Pulmonary artery endothelial cell (primary cell): ENCODE data around the gene RFC3. TPM values are rescaled to one million over a fixed set of nuclear protein-coding genes. Genes with fewer than 3 reads are reported as not detected.
A peak's percentile ranks its signal among the peaks of the same experiment; 100 is the strongest.
"Not testable (repeated sequence)": the region's sequence is repeated elsewhere in the genome, so short reads cannot be mapped to it uniquely, and the experiment has no call there.

Experiments used
- DNase-seq: peaks from one replicate; pipeline ENCODE4 v3.0.0-alpha.2; 2011; ENCODE audit warnings: low read depth, low spot score
- total RNA-seq: library from RNA; depleted of rRNA; stranded (reverse); fragments of >200 nt; gene quantifications from 2 replicates; pipeline ENCODE4 v1.2.3, GENCODE V29; 2014

The RFC3 gene
- 16.2 and 19.3 TPM in 2 replicates for total RNA-seq

- DNase-seq: peak; percentile 82
Observed at GRCh38 chr13:33817901-33818706, at the start of gene RFC3. RFC3 (plus strand) TSS chr13:33818149; CDS start chr13:33818179, 30 bp downstream.

GRCh38 chr13:33771296-33771695, 46.7 kb upstream of the RFC3 start:
- no peak for DNase-seq

DNA sequence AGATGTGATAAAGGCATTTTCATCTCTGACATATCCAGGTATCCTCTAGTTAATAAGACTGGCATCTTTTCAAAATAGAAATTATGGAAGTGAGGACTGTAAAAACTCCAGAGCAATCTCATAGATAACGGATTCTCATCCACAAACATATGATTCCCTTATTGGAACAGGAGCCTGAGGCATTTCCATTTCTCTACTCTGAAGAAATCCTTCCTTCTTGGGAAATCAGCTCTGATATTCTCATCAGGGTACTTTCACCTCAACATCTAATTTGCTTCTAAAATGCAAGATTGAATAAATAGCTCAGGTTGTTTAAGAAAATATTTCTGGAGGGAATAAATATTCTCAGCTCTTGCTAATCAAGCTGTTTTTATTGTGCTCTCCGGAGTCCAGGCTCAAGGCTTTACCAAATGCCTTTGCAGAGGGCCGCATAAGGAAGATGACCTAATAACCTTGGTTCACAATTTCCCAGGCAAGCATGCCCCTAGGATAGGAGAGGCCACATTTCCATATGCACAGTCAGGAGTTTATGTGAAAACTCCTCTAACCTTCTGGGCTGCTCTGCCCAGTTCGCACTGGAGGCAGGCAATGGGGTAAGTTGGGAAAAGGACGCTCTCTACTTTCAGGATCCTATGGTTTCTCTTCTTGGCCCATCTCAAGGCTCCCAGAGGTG, 44.0 kb upstream of the RFC3 start:
- no peak for DNase-seq

- DNase-seq: no peak
Observed at GRCh38 chr13:33775339-33776108, 42.4 kb upstream of the RFC3 start.

GRCh38 chr13:33776239-33776881, 41.6 kb upstream of the RFC3 start:
- no peak for DNase-seq

GRCh38 chr13:33782631-33783030, 35.3 kb upstream of the RFC3 start:
- DNase-seq: no peak

GRCh38 chr13:33783212-33783611, 34.7 kb upstream of the RFC3 start:
- DNase-seq: not testable (repeated sequence)

DNA sequence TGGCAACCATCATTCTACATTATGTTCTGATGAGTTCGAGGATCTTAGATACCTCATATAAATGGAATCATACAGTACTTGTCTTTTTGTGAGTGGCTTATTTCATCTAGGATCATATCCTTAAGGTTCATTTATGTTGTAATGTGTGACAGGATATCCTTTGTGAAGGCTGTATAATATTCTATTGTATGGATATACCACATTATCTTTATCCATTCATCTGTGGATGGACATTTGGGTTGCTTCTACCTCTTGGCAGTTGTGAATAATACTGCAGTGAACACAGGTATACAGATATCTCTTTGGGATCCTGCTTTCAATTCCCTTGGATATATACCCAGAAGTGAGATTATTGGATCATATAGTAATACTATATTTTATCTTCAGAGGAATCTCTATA, 33.2 kb upstream of the RFC3 start:
- DNase-seq: no peak

GRCh38 chr13:33785384-33785783, 32.6 kb upstream of the RFC3 start:
- DNase-seq: no peak

DNA sequence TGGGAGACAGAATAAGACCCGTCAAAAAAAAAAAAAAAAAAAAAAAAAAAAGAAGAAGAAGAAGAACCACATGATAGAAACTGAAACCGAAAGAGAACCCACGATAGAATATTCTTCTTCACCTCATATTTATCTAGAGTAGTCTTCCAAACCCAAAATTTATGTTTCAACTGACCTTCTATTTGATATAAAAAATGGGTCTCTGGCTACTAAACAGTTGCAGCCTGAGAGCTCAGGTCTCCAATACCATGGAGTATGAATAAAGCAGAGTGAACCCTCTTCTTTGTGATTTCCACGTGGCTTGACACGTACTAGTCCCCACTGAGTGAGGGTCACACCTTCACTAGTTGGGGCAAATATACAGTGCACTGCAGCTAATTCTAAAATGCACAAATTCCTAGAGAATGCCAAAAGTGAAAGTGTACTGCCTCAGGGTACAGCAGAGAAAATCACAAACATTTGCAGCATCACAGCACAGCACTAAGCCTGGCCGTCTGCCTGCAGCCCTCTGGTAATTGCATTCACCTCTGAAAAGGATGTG, 30.8 kb upstream of the RFC3 start:
- DNase-seq: no peak

GRCh38 chr13:33789066-33789606, 28.8 kb upstream of the RFC3 start:
- no peak for DNase-seq

DNA sequence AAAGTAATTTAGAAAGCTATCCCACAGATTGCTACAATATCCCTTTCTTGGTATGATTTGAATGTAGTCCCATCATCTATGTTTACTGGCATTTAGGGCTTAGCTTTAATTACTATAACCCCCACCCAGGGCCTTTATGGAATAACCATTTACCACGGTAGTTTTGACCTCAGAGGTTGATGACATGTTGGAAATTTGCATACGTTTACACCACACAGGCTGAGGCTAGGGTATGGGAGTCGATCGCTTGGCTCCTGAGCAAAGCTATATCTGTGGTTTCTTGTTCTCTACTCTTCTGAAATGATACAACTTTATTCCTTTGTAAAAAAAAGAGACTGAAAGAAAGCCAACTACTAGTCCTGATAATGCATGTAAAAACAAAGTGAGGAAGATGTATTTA, 28.2 kb upstream of the RFC3 start:
- no peak for DNase-seq

DNA sequence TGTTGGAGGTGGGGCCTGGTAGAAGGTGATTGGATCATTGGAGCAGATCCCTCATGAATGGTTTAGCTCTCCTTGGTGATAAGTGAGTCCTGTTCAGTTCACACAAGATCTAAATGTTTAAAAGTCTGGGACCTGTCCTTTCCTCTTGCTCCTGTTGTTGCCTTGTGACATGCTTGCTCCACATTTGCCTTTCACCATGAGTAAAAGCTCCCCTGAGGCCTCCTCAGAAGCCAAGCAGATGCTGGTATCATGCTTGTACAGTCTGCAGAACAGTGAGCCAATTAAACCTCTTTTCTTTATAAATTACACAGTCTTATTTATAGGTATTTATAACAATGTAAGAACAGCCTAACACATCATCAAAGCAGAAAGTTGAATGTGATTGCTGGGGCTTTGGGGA, 24.2 kb upstream of the RFC3 start:
- no peak for DNase-seq

GRCh38 chr13:33794576-33794975, 23.4 kb upstream of the RFC3 start:
- no peak for DNase-seq

DNA sequence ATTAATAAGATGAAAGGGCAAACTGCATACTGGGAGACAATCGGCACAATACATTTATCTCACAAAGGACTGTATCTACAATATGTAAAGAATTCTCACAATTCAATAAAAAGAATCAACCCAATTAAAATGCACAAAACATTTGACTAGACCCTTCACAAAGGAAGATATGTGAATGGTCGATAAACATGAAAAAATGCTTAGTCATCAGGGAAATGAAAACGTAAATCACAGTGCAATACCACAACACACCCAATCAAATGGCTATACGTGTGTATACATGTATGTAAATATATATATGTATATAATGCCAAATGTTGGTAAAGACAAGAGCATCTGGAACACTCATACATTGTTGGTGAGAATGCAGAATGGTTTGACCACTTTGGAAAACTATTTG, 21.9 kb upstream of the RFC3 start:
- DNase-seq: no peak

GRCh38 chr13:33797622-33798021, 20.3 kb upstream of the RFC3 start:
- DNase-seq: no peak

GRCh38 chr13:33798023-33798422, 19.9 kb upstream of the RFC3 start:
- no peak for DNase-seq

- DNase-seq: peak; percentile 27
Observed at GRCh38 chr13:33799950-33800592, 17.9 kb upstream of the RFC3 start.

- DNase-seq: no peak
Observed at GRCh38 chr13:33800646-33801186, 17.2 kb upstream of the RFC3 start.
